ENCODE measurements around the gene TMEM169. TPM values are rescaled to one million over a fixed set of nuclear protein-coding genes. Genes with fewer than 3 reads are reported as not detected.

Gene TMEM169
- total and polyA plus RNA-seq, 4 donors: 0.32 to 0.72 TPM; not detected in 2

- H3K36me3 ChIP-seq (ENCODE audit: control insufficient read depth in 1 of 2, insufficient read depth in 2 of 2, low read length in 1 of 2): peaks cover 3 to 11% of the 10 kb centered on the region in 2 donors
- no peak for DNase-seq
- no peaks in the 10 kb centered on the region for H3K4me1 ChIP-seq (ENCODE audit: control insufficient read depth in 1 of 2, insufficient read depth in 2 of 2, low read length in 2 of 2)
- no peak overlapping the region for H3K27ac ChIP-seq (ENCODE audit: low read depth in 1 of 2, low read length in 2 of 2)
- intact Hi-C loops (cut with DNase I): no loop called here
- 83 to 94% methylated on average over 1 of the region's 1 CpG for WGBS, 2 donors
- no peaks in the 10 kb centered on the region for H3K27me3 ChIP-seq (ENCODE audit: control insufficient read depth in 1 of 2, insufficient read depth in 2 of 2, low read length in 1 of 2)
- no peaks in the 10 kb centered on the region for H3K9me3 ChIP-seq (ENCODE audit: control insufficient read depth, low read length)
- H3K4me3 ChIP-seq (ENCODE audit: low read length in 2 of 2): no peak overlapping the region
- ATAC-seq (ENCODE audit: low FRiP score): no peak
Observed at GRCh38 chr2:216144372-216144771, 62.7 kb downstream of the TMEM169 start.

- intact Hi-C loops (cut with DNase I): no loop called here
- 90 to 97% methylated on average over 4 of the region's 4 CpGs for WGBS, 2 donors
Observed at GRCh38 chr2:216144857-216145256, 63.1 kb downstream of the TMEM169 start.

GRCh38 chr2:216146573-216146972, 64.9 kb downstream of the TMEM169 start:
- H3K36me3 ChIP-seq (ENCODE audit: control insufficient read depth in 1 of 2, insufficient read depth in 2 of 2, low read length in 1 of 2): peaks cover 9 to 11% of the 10 kb centered on the region in 2 donors
- DNase-seq: no peak
- 74 to 85% methylated on average over 4 of the region's 4 CpGs for WGBS, 2 donors
- no peak for ATAC-seq (ENCODE audit: low FRiP score)
- intact Hi-C loops (cut with DNase I): no loop called here
- H3K27ac ChIP-seq (ENCODE audit: low read depth in 1 of 2, low read length in 2 of 2): no peak overlapping the region
- H3K27me3 ChIP-seq (ENCODE audit: control insufficient read depth in 1 of 2, insufficient read depth in 2 of 2, low read length in 1 of 2): no peaks in the 10 kb centered on the region
- no peak overlapping the region for H3K4me3 ChIP-seq (ENCODE audit: low read length in 2 of 2)
- no peaks in the 10 kb centered on the region for H3K9me3 ChIP-seq (ENCODE audit: control insufficient read depth, low read length)
- no peaks in the 10 kb centered on the region for H3K4me1 ChIP-seq (ENCODE audit: control insufficient read depth in 1 of 2, insufficient read depth in 2 of 2, low read length in 2 of 2)

More at GRCh38 chr2:216144857-216145256, 63.1 kb downstream of the TMEM169 start:
- no peak overlapping the region for H3K27ac ChIP-seq (ENCODE audit: low read depth in 1 of 2, low read length in 2 of 2)
- DNase-seq: no peak
- no peak for ATAC-seq (ENCODE audit: low FRiP score)
- peaks cover 3 to 11% of the 10 kb centered on the region in 2 donors for H3K36me3 ChIP-seq (ENCODE audit: control insufficient read depth in 1 of 2, insufficient read depth in 2 of 2, low read length in 1 of 2)
- no peak overlapping the region for H3K4me3 ChIP-seq (ENCODE audit: low read length in 2 of 2)
- no peaks in the 10 kb centered on the region for H3K9me3 ChIP-seq (ENCODE audit: control insufficient read depth, low read length)
- no peaks in the 10 kb centered on the region for H3K4me1 ChIP-seq (ENCODE audit: control insufficient read depth in 1 of 2, insufficient read depth in 2 of 2, low read length in 2 of 2)
- H3K27me3 ChIP-seq (ENCODE audit: control insufficient read depth in 1 of 2, insufficient read depth in 2 of 2, low read length in 1 of 2): no peaks in the 10 kb centered on the region

GRCh38 chr2:216147172-216148131, 65.7 kb downstream of the TMEM169 start:
- H3K27ac ChIP-seq (ENCODE audit: low read depth in 1 of 2, low read length in 2 of 2): no peak overlapping the region
- no peak for DNase-seq
- 85 to 92% methylated on average over 5 of the region's 5 CpGs for WGBS, 2 donors
- no peaks in the 10 kb centered on the region for H3K27me3 ChIP-seq (ENCODE audit: control insufficient read depth in 1 of 2, insufficient read depth in 2 of 2, low read length in 1 of 2)
- intact Hi-C loops (cut with DNase I): no loop called here
- H3K36me3 ChIP-seq (ENCODE audit: control insufficient read depth in 1 of 2, insufficient read depth in 2 of 2, low read length in 1 of 2): peaks cover 7 to 11% of the 10 kb centered on the region in 2 donors
- H3K4me1 ChIP-seq (ENCODE audit: control insufficient read depth in 1 of 2, insufficient read depth in 2 of 2, low read length in 2 of 2): no peaks in the 10 kb centered on the region
- no peaks in the 10 kb centered on the region for H3K9me3 ChIP-seq (ENCODE audit: control insufficient read depth, low read length)
- no peak overlapping the region for H3K4me3 ChIP-seq (ENCODE audit: low read length in 2 of 2)
- ATAC-seq (ENCODE audit: low FRiP score): no peak

- Histone ChIP-seq H3K27ac (ENCODE audit: low read depth in 1 of 2, low read length in 2 of 2) (no peak overlapping the region), H3K27me3 (ENCODE audit: control insufficient read depth in 1 of 2, insufficient read depth in 2 of 2, low read length in 1 of 2) (no peaks in the 10 kb centered on the region), H3K9me3 (ENCODE audit: control insufficient read depth, low read length) (no peaks in the 10 kb centered on the region), H3K4me1 (ENCODE audit: control insufficient read depth in 1 of 2, insufficient read depth in 2 of 2, low read length in 2 of 2) (no peaks in the 10 kb centered on the region), H3K4me3 (ENCODE audit: low read length in 2 of 2) (no peak overlapping the region), H3K36me3 (ENCODE audit: control insufficient read depth in 1 of 2, insufficient read depth in 2 of 2, low read length in 1 of 2) (peaks cover 6 to 9% of the 10 kb centered on the region in 2 donors)
- no peak for ATAC-seq (ENCODE audit: low FRiP score)
- intact Hi-C loops (cut with DNase I): no loop called here
- 91 to 96% methylated on average over 4 of the region's 4 CpGs for WGBS, 2 donors
- DNase-seq: no peak
Observed at GRCh38 chr2:216148983-216149382, 67.3 kb downstream of the TMEM169 start.

GRCh38 chr2:216149741-216150140, 68.0 kb downstream of the TMEM169 start:
- no peaks in the 10 kb centered on the region for H3K4me1 ChIP-seq (ENCODE audit: control insufficient read depth in 1 of 2, insufficient read depth in 2 of 2, low read length in 2 of 2)
- 74 to 75% methylated on average over 5 of the region's 5 CpGs for WGBS, 2 donors
- ATAC-seq (ENCODE audit: low FRiP score) (no peak), DNase-seq (no peak)
- peaks cover 6% of the 10 kb centered on the region in 2 donors for H3K36me3 ChIP-seq (ENCODE audit: control insufficient read depth in 1 of 2, insufficient read depth in 2 of 2, low read length in 1 of 2)
- no peaks in the 10 kb centered on the region for H3K9me3 ChIP-seq (ENCODE audit: control insufficient read depth, low read length)
- no peaks in the 10 kb centered on the region for H3K27me3 ChIP-seq (ENCODE audit: control insufficient read depth in 1 of 2, insufficient read depth in 2 of 2, low read length in 1 of 2)
- H3K4me3 ChIP-seq (ENCODE audit: low read length in 2 of 2): no peak overlapping the region
- H3K27ac ChIP-seq (ENCODE audit: low read depth in 1 of 2, low read length in 2 of 2): no peak overlapping the region
- intact Hi-C loops (cut with DNase I): no loop called here

- intact Hi-C loops (cut with DNase I): no loop called here
- no peak for ATAC-seq (ENCODE audit: low FRiP score)
- WGBS, 2 donors: 85 to 87% methylated on average over 7 of the region's 7 CpGs
- H3K27ac ChIP-seq (ENCODE audit: low read depth in 1 of 2, low read length in 2 of 2): no peak overlapping the region
- H3K4me1 ChIP-seq (ENCODE audit: control insufficient read depth in 1 of 2, insufficient read depth in 2 of 2, low read length in 2 of 2): no peaks in the 10 kb centered on the region
- DNase-seq: no peak
- no peaks in the 10 kb centered on the region for H3K9me3 ChIP-seq (ENCODE audit: control insufficient read depth, low read length)
- no peak overlapping the region for H3K4me3 ChIP-seq (ENCODE audit: low read length in 2 of 2)
- no peaks in the 10 kb centered on the region for H3K27me3 ChIP-seq (ENCODE audit: control insufficient read depth in 1 of 2, insufficient read depth in 2 of 2, low read length in 1 of 2)
- peaks cover 6 to 8% of the 10 kb centered on the region in 2 donors for H3K36me3 ChIP-seq (ENCODE audit: control insufficient read depth in 1 of 2, insufficient read depth in 2 of 2, low read length in 1 of 2)
Observed at GRCh38 chr2:216151313-216152025, 69.8 kb downstream of the TMEM169 start.
